22Rv1 (cell line): ENCODE measurements around the gene EFNA3.
A peak's percentile ranks its signal among the peaks of the same experiment; 100 is the strongest.

ENCODE experiments used
- ZFX ChIP-seq: fragments of 450-650 bp; IDR thresholded peaks from 2 replicates; pipeline ENCODE4 v1.6.1; 2017; ENCODE audit warnings: antibody characterized with exemption, borderline replicate concordance
- TF ChIP-seq, protein P1 (sequence below): fragments of 450-650 bp; IDR thresholded peaks from 2 replicates; pipeline ENCODE4 v1.5.1; 2017; ENCODE audit warnings: mild to moderate bottlenecking

- TF ChIP-seq, protein P1, sequence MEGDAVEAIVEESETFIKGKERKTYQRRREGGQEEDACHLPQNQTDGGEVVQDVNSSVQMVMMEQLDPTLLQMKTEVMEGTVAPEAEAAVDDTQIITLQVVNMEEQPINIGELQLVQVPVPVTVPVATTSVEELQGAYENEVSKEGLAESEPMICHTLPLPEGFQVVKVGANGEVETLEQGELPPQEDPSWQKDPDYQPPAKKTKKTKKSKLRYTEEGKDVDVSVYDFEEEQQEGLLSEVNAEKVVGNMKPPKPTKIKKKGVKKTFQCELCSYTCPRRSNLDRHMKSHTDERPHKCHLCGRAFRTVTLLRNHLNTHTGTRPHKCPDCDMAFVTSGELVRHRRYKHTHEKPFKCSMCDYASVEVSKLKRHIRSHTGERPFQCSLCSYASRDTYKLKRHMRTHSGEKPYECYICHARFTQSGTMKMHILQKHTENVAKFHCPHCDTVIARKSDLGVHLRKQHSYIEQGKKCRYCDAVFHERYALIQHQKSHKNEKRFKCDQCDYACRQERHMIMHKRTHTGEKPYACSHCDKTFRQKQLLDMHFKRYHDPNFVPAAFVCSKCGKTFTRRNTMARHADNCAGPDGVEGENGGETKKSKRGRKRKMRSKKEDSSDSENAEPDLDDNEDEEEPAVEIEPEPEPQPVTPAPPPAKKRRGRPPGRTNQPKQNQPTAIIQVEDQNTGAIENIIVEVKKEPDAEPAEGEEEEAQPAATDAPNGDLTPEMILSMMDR = peak; percentile 99
- TF ChIP-seq ZFX = no peak
Measured at GRCh38 chr1:155050560-155051341, 27.9 kb upstream of the EFNA3 start, which contains the start of gene ADAM15.
